Neural cell (in vitro differentiated cells): ENCODE results near the gene SF3B5. TPM values are rescaled to one million over a fixed set of nuclear protein-coding genes. Genes with fewer than 3 reads are reported as not detected.

Experiments
- H2AFZ ChIP-seq: fragments of 200-600, 300-800 bp; sonication (generic), shearing (Covaris generic); 2 replicates; pipeline ENCODE4 v1.6.0; 2014; ENCODE audit warnings: low read depth, mild to moderate bottlenecking, antibody characterized with exemption, low read length, moderate library complexity
- H3F3A ChIP-seq: fragments of 200-600 bp; shearing (Covaris generic); 2 replicates; pipeline ENCODE4 v1.6.1; 2016; ENCODE audit warnings: mild to moderate bottlenecking, moderate library complexity, mixed read lengths, antibody characterized with exemption, low read length; ENCODE audit not compliant: insufficient read depth, poor library complexity, severe bottlenecking
- H3K27ac ChIP-seq: fragments of 200-600, 300-800 bp; sonication (generic), shearing (Covaris generic); 2 replicates; pipeline ENCODE4 v1.5.1; 2014; ENCODE audit warnings: mild to moderate bottlenecking, low read length, moderate library complexity
- H3K27me3 ChIP-seq: fragments of 300-800, 200-600 bp; sonication (generic), shearing (Covaris generic); 2 replicates; pipeline ENCODE4 v1.6.0; 2014; ENCODE audit warnings: mild to moderate bottlenecking, low read depth, low read length, moderate library complexity; ENCODE audit not compliant: insufficient read depth
- H3K36me3 ChIP-seq: fragments of 300-800, 200-600 bp; sonication (generic), shearing (Covaris generic); 2 replicates; pipeline ENCODE4 v1.5.1; 2014; ENCODE audit warnings: mild to moderate bottlenecking, antibody characterized with exemption, low read length, moderate library complexity; ENCODE audit not compliant: insufficient read depth
- H3K4me2 ChIP-seq: fragments of 300-800, 200-600 bp; sonication (generic), shearing (Covaris generic); 2 replicates; pipeline ENCODE4 v1.6.0; 2014; ENCODE audit warnings: mild to moderate bottlenecking, low read length
- H3K4me3 ChIP-seq: fragments of 300-800, 200-600 bp; sonication (generic), shearing (Covaris generic); 2 replicates; pipeline ENCODE4 v1.5.1; 2014; ENCODE audit warnings: mild to moderate bottlenecking, low read length, moderate library complexity
- H3K79me2 ChIP-seq: fragments of 200-600 bp; shearing (Covaris generic); replicated peaks from 2 replicates; pipeline ENCODE4 v1.6.0; 2014; ENCODE audit warnings: mild to moderate bottlenecking, low read length, moderate library complexity; ENCODE audit not compliant: insufficient read depth
- H3K9ac ChIP-seq: fragments of 300-800, 200-600 bp; sonication (generic), shearing (Covaris generic); 2 replicates; pipeline ENCODE4 v1.6.1; 2016; ENCODE audit warnings: mild to moderate bottlenecking, low read length, mixed read lengths
- H3K9me2 ChIP-seq: fragments of 200-600 bp; shearing (Covaris generic); 2 replicates; pipeline ENCODE4 v1.6.1; 2016; ENCODE audit warnings: mild to moderate bottlenecking, low read length, mixed read lengths; ENCODE audit not compliant: insufficient read depth
- H3K9me3 ChIP-seq: fragments of 200-600, 300-800 bp; sonication (generic), shearing (Covaris generic); 2 replicates; pipeline ENCODE4 v1.6.1; 2016; ENCODE audit warnings: mild to moderate bottlenecking, mixed run types, low read length, moderate library complexity, mixed read lengths
- H4K20me1 ChIP-seq: fragments of 200-600 bp; shearing (Covaris generic); 2 replicates; pipeline ENCODE4 v1.6.1; 2016; ENCODE audit warnings: mild to moderate bottlenecking, mixed run types; ENCODE audit not compliant: insufficient read depth
- EP300 ChIP-seq: fragments of 450-650 bp; conservative IDR thresholded peaks from 2 replicates; pipeline ENCODE4 v1.6.1; 2014; ENCODE audit warnings: antibody characterized with exemption, mild to moderate bottlenecking, moderate library complexity; ENCODE audit not compliant: poor library complexity, severe bottlenecking
- EZH2 ChIP-seq: fragments of 200-600, 300-800 bp; shearing (Covaris generic), sonication (generic); IDR thresholded peaks from 2 replicates; pipeline ENCODE4 v1.6.1; 2014; ENCODE audit warnings: antibody characterized with exemption, low read length, borderline replicate concordance, mild to moderate bottlenecking; ENCODE audit not compliant: insufficient read depth, poor library complexity, severe bottlenecking
- MXI1 ChIP-seq: fragments of 450-650 bp; conservative IDR thresholded peaks from 2 replicates; pipeline ENCODE4 v1.6.1; 2014; ENCODE audit warnings: antibody characterized with exemption, mild to moderate bottlenecking; ENCODE audit not compliant: poor library complexity, severe bottlenecking
- POLR2AphosphoS5 ChIP-seq: IDR thresholded peaks from 2 replicates; pipeline ENCODE4 v1.6.1; 2012
- RAD21 ChIP-seq: fragments of 450-650 bp; conservative IDR thresholded peaks from 2 replicates; pipeline ENCODE4 v1.6.1; 2014; ENCODE audit warnings: antibody characterized with exemption, mild to moderate bottlenecking, moderate library complexity
- SMC3 ChIP-seq: fragments of 450-650 bp; conservative IDR thresholded peaks from 2 replicates; pipeline ENCODE4 v1.6.1; 2014; ENCODE audit warnings: antibody characterized with exemption, mild to moderate bottlenecking, moderate library complexity; ENCODE audit not compliant: poor library complexity
- TAF1 ChIP-seq: IDR thresholded peaks from 2 replicates; pipeline ENCODE4 v1.6.1; 2012; ENCODE audit warnings: low read depth
- polyA plus RNA-seq: library from polyadenylated mRNA; depleted of rRNA; stranded (reverse); fragments of >200 nt; gene quantifications from 2 replicates; pipeline ENCODE4 v1.2.3, GENCODE V29; 2014
- TF ChIP-seq, protein P1 (sequence below): fragments of 450-650 bp; IDR thresholded peaks from 2 replicates; pipeline ENCODE4 v1.5.1; 2014; ENCODE audit warnings: antibody characterized with exemption, mild to moderate bottlenecking, moderate library complexity; ENCODE audit not compliant: poor library complexity, severe bottlenecking
- TF ChIP-seq, protein P2 (sequence below): IDR thresholded peaks from 2 replicates; pipeline ENCODE4 v1.6.1; 2012; ENCODE audit warnings: borderline replicate concordance

Gene SF3B5
- polyA plus RNA-seq, 1 donor from 2014 or later = 246 TPM

DNA sequence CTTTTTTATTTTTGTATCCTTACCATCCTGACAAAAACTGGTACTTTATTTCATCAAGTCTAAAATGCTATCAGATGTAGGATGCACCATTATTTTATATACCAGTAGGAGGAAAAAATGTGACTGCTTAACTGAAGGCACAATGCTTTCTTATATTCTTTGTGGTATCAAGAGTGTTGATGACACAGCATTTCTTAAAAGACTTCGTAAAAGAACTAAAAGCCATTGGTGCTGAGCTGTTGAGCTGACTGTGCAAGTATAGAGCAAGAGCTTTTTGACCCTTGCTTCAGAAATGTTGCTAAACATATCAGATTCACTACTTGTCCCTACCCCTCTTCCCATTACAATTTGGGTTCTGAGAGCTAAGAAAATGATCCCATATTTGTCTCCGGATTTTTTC is 17.5 kb downstream of the SF3B5 start:
- no peaks in the 10 kb centered on the region for H3K79me2 ChIP-seq
- no peaks in the 10 kb centered on the region for H3K9me2 ChIP-seq
- H4K20me1 ChIP-seq = no peaks in the 10 kb centered on the region
- H3K9me3 ChIP-seq = no peaks in the 10 kb centered on the region
- H3K4me3 ChIP-seq = no peak overlapping the region
- H3K4me2 ChIP-seq = no peak overlapping the region
- no peak overlapping the region for H2AFZ ChIP-seq
- TF ChIP-seq RAD21 (no peak), MXI1 (no peak), SMC3 (no peak), EZH2 (no peak), TAF1 (no peak), EP300 (no peak), POLR2AphosphoS5 (no peak)
- TF ChIP-seq, protein P1, sequence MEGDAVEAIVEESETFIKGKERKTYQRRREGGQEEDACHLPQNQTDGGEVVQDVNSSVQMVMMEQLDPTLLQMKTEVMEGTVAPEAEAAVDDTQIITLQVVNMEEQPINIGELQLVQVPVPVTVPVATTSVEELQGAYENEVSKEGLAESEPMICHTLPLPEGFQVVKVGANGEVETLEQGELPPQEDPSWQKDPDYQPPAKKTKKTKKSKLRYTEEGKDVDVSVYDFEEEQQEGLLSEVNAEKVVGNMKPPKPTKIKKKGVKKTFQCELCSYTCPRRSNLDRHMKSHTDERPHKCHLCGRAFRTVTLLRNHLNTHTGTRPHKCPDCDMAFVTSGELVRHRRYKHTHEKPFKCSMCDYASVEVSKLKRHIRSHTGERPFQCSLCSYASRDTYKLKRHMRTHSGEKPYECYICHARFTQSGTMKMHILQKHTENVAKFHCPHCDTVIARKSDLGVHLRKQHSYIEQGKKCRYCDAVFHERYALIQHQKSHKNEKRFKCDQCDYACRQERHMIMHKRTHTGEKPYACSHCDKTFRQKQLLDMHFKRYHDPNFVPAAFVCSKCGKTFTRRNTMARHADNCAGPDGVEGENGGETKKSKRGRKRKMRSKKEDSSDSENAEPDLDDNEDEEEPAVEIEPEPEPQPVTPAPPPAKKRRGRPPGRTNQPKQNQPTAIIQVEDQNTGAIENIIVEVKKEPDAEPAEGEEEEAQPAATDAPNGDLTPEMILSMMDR = no peak
- TF ChIP-seq, protein P2, sequence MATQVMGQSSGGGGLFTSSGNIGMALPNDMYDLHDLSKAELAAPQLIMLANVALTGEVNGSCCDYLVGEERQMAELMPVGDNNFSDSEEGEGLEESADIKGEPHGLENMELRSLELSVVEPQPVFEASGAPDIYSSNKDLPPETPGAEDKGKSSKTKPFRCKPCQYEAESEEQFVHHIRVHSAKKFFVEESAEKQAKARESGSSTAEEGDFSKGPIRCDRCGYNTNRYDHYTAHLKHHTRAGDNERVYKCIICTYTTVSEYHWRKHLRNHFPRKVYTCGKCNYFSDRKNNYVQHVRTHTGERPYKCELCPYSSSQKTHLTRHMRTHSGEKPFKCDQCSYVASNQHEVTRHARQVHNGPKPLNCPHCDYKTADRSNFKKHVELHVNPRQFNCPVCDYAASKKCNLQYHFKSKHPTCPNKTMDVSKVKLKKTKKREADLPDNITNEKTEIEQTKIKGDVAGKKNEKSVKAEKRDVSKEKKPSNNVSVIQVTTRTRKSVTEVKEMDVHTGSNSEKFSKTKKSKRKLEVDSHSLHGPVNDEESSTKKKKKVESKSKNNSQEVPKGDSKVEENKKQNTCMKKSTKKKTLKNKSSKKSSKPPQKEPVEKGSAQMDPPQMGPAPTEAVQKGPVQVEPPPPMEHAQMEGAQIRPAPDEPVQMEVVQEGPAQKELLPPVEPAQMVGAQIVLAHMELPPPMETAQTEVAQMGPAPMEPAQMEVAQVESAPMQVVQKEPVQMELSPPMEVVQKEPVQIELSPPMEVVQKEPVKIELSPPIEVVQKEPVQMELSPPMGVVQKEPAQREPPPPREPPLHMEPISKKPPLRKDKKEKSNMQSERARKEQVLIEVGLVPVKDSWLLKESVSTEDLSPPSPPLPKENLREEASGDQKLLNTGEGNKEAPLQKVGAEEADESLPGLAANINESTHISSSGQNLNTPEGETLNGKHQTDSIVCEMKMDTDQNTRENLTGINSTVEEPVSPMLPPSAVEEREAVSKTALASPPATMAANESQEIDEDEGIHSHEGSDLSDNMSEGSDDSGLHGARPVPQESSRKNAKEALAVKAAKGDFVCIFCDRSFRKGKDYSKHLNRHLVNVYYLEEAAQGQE = no peak
- no peak overlapping the region for H3K27ac ChIP-seq
- no peaks in the 10 kb centered on the region for H3K36me3 ChIP-seq
- no peak overlapping the region for H3K9ac ChIP-seq
- no peaks in the 10 kb centered on the region for H3K27me3 ChIP-seq
- H3F3A ChIP-seq = no peaks in the 10 kb centered on the region

DNA sequence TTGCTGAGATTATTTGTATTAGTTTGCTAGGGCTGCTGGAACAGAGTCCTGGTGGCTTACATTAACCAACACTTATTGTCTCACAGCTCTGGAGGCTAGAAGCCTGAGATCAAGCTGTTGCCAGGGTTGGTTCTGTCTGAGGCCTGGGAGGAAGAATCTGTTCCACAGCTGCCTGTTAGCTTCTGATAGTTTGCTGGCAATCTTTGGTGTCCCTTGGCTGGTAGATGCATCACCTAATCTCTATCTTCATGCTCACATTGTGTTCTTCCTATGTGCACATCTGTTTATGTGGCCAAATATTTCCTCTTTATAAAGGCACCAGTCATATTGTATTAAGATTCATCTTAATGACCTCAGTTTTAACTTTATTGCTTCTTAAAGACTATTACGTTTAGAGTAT is 19.5 kb downstream of the SF3B5 start:
- Histone ChIP-seq H3K9me2 (no peaks in the 10 kb centered on the region), H3K9ac (no peak overlapping the region), H2AFZ (no peak overlapping the region), H3K4me2 (no peak overlapping the region), H4K20me1 (no peaks in the 10 kb centered on the region), H3K4me3 (no peak overlapping the region), H3K36me3 (no peaks in the 10 kb centered on the region), H3K9me3 (no peaks in the 10 kb centered on the region), H3F3A (no peaks in the 10 kb centered on the region), H3K27ac (no peak overlapping the region), H3K27me3 (no peaks in the 10 kb centered on the region), H3K79me2 (no peaks in the 10 kb centered on the region)
- TF ChIP-seq EZH2 = no peak
- TF ChIP-seq TAF1 = no peak
- TF ChIP-seq, protein P2 = no peak
- TF ChIP-seq POLR2AphosphoS5 = no peak
- TF ChIP-seq MXI1 = no peak
- TF ChIP-seq SMC3 = no peak
- TF ChIP-seq, protein P1 = no peak
- no peak for TF ChIP-seq RAD21
- no peak for TF ChIP-seq EP300
